ENCODE data around the gene TWIST1. TPM values are rescaled to one million over a fixed set of nuclear protein-coding genes. Genes with fewer than 3 reads are reported as not detected.

TWIST1 gene
- total and polyA plus RNA-seq, 2 of the 13 experiments (the other 11 are each of a cell fraction or from before 2014, with no cell fraction given), result not detected

DNA sequence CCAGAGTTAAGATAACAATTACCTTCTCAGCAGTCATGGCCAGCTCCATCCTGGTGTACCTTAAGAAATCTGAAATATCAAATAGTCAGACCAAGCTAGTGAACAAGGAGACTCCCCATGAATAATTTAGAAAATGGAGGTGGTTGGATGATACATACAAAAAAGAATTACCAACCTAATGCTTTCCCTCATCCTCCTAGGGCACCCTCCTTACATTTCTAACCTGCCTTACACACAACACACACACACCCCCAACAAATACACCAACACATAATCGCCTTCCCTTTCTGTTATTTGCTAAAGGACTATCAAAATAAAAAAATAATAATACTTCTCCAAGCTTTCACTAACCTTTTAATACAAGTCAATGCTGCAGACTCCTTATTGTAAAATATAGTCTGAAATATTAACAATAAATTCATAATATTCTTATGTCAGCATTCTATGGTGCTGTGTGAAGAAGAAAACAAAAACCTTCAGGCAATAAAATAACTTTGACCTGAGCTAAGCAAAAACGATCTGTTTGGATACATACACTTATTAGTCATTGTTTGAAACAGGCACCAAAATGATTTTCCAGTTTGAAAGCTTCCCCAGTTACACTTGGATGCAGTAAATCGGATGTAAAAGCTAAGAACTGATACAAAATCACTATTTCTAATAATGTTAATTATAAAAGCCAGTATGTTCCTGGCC lies 3.4 kb downstream of the TWIST1 start:
- no peaks in the 10 kb centered on the region for H3K36me3 ChIP-seq (replicated peaks in 1 of 2; ENCODE audit: control insufficient read depth in 1 of 2, insufficient read depth in 2 of 2, low read length in 2 of 2)
- intact Hi-C loops (cut with micrococcal nuclease; ENCODE audit: unreplicated experiment) (no loop called here), in situ Hi-C loops (cut with HindIII; ENCODE audit: extremely low pct_ligation_motif_present, low pct_unique_long_range_greater_than_20kb) (loop anchor here (25.0 kb wide), 1 partner anchor 548 kb away; no protein-coding TSS in a partner anchor)
- no peak overlapping the region for H2AFZ ChIP-seq (ENCODE audit: low read length)
- CTCF ChIA-PET (ENCODE audit: low intra/inter-chr PET ratio, low total read pairs), result no interaction called here
- no peak overlapping the region for H3K4me3 ChIP-seq (replicated peaks in 1 of 3; ENCODE audit: insufficient read depth in 1 of 3, low read depth in 2 of 3, low read length in 3 of 3)
- DNase-seq (ENCODE audit: low spot score), result no peak
- 0% methylated on average over 3 of the region's 3 CpGs for WGBS (ENCODE audit: low lambda C conversion rate)
- no peak for ATAC-seq
- H3K9me3 ChIP-seq (ENCODE audit: low read length), result no peaks in the 10 kb centered on the region
- FAIRE-seq, result no peak
- no peak overlapping the region for H3K27ac ChIP-seq (ENCODE audit: extremely low read length, insufficient read depth, low read length)
- peaks cover 2 to 27% of the 10 kb centered on the region in 2 experiments; a peak in 3 of 5 replicates for H3K27me3 ChIP-seq (ENCODE audit: control insufficient read depth in 1 of 2, insufficient read depth in 2 of 2, low read length in 2 of 2)
- TF ChIP-seq ZNF460 (CRISPR knock-in tag; IDR thresholded peaks at IDR 0.05; ENCODE audit: borderline replicate concordance), result no peak
- no peak for TF ChIP-seq ZNF160 (CRISPR knock-in tag; IDR thresholded peaks at IDR 0.05)
- peak in 1 of 2 experiments; percentile 45; a peak in 2 of 4 replicates for TF ChIP-seq MAFK (conservative IDR thresholded peaks at IDR 0.05 in 1 of 2, IDR thresholded peaks at IDR 0.05 in 1 of 2; ENCODE audit: low read length in 2 of 2)
- TF ChIP-seq MAFF (IDR thresholded peaks at IDR 0.05; ENCODE audit: low read depth, low read length), result 0 out of 2 replicates have a peak, but pooled peaks have one; percentile 12
- no peaks in the 10 kb centered on the region for H3K4me1 ChIP-seq (ENCODE audit: insufficient read depth, low read length)
- no peak overlapping the region for H3K4me2 ChIP-seq (ENCODE audit: low read depth, low read length)
- no peak overlapping the region for H3K9ac ChIP-seq (ENCODE audit: insufficient read depth, low read depth, low read length)
- no peaks in the 10 kb centered on the region for H4K20me1 ChIP-seq (ENCODE audit: insufficient read depth, low read length)
- H3K79me2 ChIP-seq (ENCODE audit: insufficient read depth, low read length), result no peaks in the 10 kb centered on the region
- POLR2A ChIA-PET, result no interaction called here
- no TSS peak for BruUV-seq (replicated peaks)

DNA sequence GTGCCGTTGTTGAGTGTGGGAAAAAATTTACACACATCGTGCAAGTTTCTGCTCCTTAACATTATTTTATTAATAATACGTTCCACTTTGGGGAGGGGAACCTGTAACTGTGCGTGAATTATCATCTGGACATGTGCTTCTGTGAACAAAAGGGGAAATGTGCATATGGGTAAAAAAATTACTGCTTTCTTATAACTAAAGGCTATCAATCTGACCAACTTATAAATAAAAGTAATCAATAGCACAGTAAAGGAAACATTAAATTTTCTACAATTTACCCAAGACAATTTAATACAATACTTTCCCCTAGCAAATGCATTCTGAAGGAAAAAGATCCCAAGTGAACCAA lies 4.5 kb downstream of the TWIST1 start:
- ATAC-seq, result no peak
- intact Hi-C loops (cut with micrococcal nuclease; ENCODE audit: unreplicated experiment) (no loop called here), in situ Hi-C loops (cut with HindIII; ENCODE audit: extremely low pct_ligation_motif_present, low pct_unique_long_range_greater_than_20kb) (loop anchor here (25.0 kb wide), 1 partner anchor 549 kb away; no protein-coding TSS in a partner anchor)
- no peak overlapping the region for H2AFZ ChIP-seq (ENCODE audit: low read length)
- no TSS peak for BruUV-seq (replicated peaks)
- H4K20me1 ChIP-seq (ENCODE audit: insufficient read depth, low read length), result no peaks in the 10 kb centered on the region
- H3K4me3 ChIP-seq (replicated peaks in 1 of 3; ENCODE audit: insufficient read depth in 1 of 3, low read depth in 2 of 3, low read length in 3 of 3), result no peak overlapping the region
- FAIRE-seq, result no peak
- WGBS (ENCODE audit: low lambda C conversion rate), result 21% methylated on average over 4 of the region's 4 CpGs
- no peaks in the 10 kb centered on the region for H3K79me2 ChIP-seq (ENCODE audit: insufficient read depth, low read length)
- peaks cover 2 to 35% of the 10 kb centered on the region in 2 experiments; a peak in 2 of 5 replicates for H3K27me3 ChIP-seq (ENCODE audit: control insufficient read depth in 1 of 2, insufficient read depth in 2 of 2, low read length in 2 of 2)
- H3K4me2 ChIP-seq (ENCODE audit: low read depth, low read length), result no peak overlapping the region
- H3K9me3 ChIP-seq (ENCODE audit: low read length), result no peaks in the 10 kb centered on the region
- no peak for DNase-seq (ENCODE audit: low spot score)
- H3K9ac ChIP-seq (ENCODE audit: insufficient read depth, low read depth, low read length), result no peak overlapping the region
- H3K4me1 ChIP-seq (ENCODE audit: insufficient read depth, low read length), result no peaks in the 10 kb centered on the region
- ChIA-PET CTCF (ENCODE audit: low intra/inter-chr PET ratio, low total read pairs) (no interaction called here), POLR2A (no interaction called here)
- no peaks in the 10 kb centered on the region for H3K36me3 ChIP-seq (replicated peaks in 1 of 2; ENCODE audit: control insufficient read depth in 1 of 2, insufficient read depth in 2 of 2, low read length in 2 of 2)
- H3K27ac ChIP-seq (ENCODE audit: extremely low read length, insufficient read depth, low read length), result no peak overlapping the region
- TF ChIP-seq GZF1 (CRISPR knock-in tag; IDR thresholded peaks at IDR 0.05), result no peak
- no peak for TF ChIP-seq BORCS8-MEF2B (CRISPR knock-in tag; IDR thresholded peaks at IDR 0.05)
- no peak for TF ChIP-seq ATM (IDR thresholded peaks at IDR 0.05; ENCODE audit: borderline replicate concordance)
- TF ChIP-seq, protein P1, sequence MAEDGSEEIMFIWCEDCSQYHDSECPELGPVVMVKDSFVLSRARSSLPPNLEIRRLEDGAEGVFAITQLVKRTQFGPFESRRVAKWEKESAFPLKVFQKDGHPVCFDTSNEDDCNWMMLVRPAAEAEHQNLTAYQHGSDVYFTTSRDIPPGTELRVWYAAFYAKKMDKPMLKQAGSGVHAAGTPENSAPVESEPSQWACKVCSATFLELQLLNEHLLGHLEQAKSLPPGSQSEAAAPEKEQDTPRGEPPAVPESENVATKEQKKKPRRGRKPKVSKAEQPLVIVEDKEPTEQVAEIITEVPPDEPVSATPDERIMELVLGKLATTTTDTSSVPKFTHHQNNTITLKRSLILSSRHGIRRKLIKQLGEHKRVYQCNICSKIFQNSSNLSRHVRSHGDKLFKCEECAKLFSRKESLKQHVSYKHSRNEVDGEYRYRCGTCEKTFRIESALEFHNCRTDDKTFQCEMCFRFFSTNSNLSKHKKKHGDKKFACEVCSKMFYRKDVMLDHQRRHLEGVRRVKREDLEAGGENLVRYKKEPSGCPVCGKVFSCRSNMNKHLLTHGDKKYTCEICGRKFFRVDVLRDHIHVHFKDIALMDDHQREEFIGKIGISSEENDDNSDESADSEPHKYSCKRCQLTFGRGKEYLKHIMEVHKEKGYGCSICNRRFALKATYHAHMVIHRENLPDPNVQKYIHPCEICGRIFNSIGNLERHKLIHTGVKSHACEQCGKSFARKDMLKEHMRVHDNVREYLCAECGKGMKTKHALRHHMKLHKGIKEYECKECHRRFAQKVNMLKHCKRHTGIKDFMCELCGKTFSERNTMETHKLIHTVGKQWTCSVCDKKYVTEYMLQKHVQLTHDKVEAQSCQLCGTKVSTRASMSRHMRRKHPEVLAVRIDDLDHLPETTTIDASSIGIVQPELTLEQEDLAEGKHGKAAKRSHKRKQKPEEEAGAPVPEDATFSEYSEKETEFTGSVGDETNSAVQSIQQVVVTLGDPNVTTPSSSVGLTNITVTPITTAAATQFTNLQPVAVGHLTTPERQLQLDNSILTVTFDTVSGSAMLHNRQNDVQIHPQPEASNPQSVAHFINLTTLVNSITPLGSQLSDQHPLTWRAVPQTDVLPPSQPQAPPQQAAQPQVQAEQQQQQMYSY (CRISPR knock-in tag; IDR thresholded peaks at IDR 0.05), result no peak
- TF ChIP-seq ZNF317 (CRISPR knock-in tag; IDR thresholded peaks at IDR 0.05), result no peak
- TF ChIP-seq ZNF30 (CRISPR knock-in tag; IDR thresholded peaks at IDR 0.05), result no peak
- TF ChIP-seq, protein P2, sequence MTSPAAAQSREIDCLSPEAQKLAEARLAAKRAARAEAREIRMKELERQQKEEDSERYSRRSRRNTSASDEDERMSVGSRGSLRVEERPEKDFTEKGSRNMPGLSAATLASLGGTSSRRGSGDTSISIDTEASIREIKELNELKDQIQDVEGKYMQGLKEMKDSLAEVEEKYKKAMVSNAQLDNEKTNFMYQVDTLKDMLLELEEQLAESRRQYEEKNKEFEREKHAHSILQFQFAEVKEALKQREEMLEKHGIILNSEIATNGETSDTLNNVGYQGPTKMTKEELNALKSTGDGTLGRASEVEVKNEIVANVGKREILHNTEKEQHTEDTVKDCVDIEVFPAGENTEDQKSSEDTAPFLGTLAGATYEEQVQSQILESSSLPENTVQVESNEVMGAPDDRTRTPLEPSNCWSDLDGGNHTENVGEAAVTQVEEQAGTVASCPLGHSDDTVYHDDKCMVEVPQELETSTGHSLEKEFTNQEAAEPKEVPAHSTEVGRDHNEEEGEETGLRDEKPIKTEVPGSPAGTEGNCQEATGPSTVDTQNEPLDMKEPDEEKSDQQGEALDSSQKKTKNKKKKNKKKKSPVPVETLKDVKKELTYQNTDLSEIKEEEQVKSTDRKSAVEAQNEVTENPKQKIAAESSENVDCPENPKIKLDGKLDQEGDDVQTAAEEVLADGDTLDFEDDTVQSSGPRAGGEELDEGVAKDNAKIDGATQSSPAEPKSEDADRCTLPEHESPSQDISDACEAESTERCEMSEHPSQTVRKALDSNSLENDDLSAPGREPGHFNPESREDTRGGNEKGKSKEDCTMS (CRISPR knock-in tag; conservative IDR thresholded peaks at IDR 0.05), result no peak

Data from HepG2 (cell line).